Stimulated activated CD4-positive, alpha-beta T cell treated with anti-CD3 and anti-CD28 coated beads, Interleukin-12 subunit alpha, Interleukin-12 subunit beta, amount 100 ng/mL, for 24 hours (primary cell): ENCODE measurements around the gene SPRED2.

Source experiments
- DNase-seq, 2 experiments: peaks; one replicate each; pipeline ENCODE4 v3.0.0-alpha.2; 2020; ENCODE audit warnings: low read depth in 2 of 2

SPRED2 gene

GRCh38 chr2:65366595-65367125 is 65.7 kb downstream of the SPRED2 start:
- no peak for DNase-seq

DNA sequence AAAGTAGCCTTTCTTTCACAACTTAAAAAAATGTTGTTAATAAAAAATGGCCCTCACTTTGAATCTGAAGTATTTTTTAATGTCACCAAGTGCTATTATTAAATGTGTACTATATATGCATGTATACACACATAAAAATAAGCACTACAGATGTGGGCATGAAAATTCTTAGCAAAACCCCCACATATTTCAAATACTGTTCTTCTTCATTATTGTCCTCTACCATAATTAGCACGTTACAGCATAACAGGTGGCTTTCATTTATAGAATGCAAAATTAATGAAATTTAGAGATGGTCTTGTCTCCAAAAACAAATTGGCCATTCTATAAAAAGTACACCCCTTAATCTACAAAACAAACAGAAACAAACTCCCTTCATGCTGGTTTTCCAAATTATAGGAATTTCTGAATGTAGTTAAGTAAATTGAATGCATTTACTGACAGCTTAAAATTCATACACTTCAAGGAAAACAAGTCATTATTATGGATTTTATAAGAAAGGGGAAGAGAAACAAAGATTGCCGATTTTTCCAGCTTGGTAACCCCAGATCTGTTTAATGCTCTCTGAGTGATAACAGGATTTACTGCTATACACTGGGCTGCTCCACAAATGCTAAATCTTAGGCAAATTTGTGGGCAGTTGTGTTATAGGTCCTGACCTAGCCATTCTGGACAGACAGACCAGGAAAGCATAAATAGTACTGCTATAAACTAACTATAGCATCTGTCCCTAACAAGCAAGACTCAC is 67.2 kb downstream of the SPRED2 start:
- DNase-seq, result no peak

DNA sequence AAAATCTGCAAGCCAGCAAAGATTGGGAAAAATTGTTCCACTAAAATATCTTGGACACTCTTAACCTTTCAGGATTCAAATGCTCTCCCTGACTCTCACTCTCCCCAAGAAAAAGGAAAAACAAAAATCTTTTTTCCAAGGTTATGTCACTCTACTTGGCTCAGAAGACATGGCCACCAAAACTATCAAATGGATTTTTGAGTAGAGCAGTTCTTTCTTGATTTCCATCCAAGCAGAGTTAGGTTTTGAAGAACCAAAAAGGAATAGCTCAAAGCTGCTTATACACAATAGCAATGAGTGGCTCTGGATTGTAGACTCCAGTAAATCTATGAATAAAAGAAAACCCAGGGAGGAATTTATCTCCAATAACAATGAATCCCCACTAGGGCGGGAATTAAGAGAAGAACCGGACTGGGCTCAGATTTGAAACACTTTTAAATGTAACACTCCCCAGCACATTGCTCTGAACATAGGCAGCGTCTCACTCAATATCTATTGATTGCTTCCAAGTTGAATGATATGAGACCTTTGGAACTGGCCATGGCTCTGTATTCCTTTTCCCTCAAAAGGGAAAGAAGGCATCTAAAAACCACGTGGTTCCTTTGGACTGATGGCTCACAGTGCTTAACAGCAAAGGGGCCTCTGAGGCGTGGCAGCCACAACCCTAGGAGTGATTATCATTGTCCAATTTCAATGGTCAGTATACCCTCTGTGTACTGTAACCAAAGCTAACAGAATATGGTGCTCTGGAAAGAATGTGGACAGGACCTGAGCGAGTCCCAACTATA is 68.3 kb downstream of the SPRED2 start:
- DNase-seq, result no peak

DNA sequence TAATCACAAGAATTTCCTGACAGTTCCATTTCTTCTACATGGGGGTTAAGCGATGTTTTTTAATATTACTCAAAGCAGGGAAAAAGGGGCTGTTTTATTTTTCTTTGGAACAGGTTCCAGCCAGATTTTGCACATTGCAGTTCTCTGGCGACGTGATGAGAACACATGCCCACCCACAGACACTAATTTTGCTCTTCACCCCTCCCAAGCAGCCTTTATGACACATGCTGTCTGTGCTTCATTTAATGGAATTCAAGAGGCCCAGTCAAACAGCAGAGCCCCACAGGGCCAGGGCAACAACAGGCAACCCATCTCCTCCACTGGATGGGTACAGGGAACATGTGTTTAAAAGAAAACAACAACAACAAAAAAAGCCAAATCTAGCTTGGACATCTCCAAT is 70.8 kb downstream of the SPRED2 start:
- no peak for DNase-seq

DNA sequence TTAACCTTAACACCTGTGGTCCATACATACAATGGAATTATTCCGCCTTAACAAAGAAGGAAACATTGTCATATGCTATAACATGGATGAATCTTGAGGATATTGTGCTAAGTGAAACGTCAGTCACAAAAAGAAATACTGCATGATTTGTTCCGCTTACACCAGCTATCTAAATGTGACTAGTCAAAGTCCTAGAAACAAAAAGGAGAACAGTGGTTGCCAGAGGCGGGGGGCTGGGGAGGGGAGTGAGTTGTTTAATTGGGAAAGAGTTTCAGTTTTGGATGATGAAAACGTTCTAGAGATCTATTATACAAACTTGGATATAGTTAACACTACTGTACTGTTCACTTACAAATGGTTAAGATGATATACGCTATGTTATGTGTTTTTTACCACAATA is 72.0 kb downstream of the SPRED2 start:
- no peak for DNase-seq

GRCh38 chr2:65358678-65359400 is 73.6 kb downstream of the SPRED2 start:
- no peak for DNase-seq

DNA sequence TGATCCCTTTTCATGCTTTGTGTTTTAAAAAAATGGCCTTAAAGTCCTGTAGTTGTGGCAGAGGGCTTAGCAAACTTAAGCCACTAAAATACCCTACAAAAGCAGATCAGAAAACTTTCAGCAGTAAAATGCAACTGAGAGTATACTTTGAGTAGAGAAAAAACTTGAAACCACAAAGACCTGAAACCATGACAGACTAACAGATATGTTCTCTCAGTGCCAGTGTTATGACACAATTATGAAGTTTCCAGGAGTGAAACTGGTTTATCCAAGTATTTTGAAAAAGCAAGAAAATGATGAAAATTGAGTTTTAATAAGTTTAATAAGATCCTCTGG is 74.5 kb downstream of the SPRED2 start:
- no peak for DNase-seq

DNA sequence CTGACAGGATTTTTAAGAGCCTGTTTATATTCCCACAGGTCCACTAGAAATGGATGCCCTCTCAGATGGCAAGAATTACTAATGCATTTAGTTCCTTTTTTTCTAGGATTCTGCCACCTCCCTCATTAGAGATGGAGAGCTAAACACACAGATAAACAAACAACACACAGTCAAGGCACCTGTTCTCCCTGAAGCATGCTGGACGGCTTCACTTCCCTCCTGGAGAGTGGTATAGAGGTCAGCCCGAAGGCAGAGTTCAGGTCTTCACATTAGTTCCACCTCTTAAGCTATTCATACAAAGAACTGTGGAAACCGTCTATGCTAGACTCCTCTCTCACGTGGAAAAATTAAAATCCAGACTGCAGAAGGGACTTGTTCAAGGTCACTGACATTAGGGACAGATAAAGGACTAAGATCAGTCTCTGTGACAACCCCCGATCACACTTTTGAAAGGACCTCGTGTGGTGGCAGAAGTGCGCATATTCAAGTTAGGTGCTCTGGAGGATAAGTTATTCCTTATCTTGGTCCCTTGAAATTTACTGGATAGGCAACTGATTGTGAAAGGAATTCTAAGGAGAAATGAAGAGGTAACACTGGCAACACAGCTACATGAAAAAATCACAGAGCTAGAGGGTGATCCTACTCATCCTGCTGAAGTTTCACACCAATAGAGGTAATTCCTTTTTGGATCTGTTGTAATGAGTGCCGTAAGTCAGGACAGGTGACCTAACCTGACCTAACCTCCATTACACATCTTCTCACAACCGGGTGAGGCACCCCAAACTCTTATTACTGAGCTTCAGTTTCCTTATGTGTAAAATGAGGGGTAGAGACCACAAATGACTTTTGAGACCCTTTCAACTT is 75.1 kb downstream of the SPRED2 start:
- no peak for DNase-seq

GRCh38 chr2:65355186-65355831 is 77.1 kb downstream of the SPRED2 start:
- no peak for DNase-seq

GRCh38 chr2:65354773-65355172 is 77.6 kb downstream of the SPRED2 start:
- DNase-seq, result no peak

DNA sequence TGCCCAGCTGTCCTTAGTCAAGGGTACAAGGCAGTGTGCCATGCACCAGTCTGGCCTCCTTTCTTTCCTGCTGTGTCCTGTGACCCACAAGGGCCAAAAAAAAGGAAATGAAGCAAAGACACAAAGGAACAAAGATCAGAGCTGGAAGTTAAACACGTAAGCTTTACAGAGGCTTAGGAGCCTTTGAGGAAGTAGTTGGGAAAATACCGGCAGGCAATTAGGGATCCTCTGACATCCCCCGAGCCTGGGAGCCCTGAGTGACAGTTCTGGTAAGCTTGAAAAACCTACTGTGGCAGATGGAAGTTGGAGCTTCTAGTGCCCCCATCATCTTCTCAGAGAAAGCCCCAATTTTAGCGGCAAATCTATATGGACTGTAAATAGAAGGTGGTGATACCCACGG is 78.5 kb downstream of the SPRED2 start:
- no peak for DNase-seq

DNA sequence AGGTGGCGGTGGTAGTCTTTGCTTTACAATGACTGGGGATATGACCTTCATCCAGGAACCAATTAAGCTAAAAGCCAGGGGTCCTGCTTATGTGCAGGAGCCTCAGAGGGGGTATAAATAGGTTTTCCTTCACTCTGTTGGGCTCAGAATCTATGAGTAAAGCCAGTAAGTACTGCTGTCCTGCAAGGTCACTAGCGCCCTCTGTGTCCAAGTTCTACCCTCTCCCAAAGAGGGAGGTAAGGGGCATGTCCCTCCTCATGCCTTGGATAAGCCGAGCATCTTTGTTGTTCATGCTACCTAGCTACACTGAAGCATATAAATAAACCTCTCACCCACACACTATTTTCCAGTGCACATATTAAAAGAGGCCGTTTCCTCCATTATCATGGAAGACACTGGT is 79.4 kb downstream of the SPRED2 start:
- no peak for DNase-seq

- no peak for DNase-seq
Measured at GRCh38 chr2:65351948-65352595, 80.3 kb downstream of the SPRED2 start.

GRCh38 chr2:65351234-65351947 is 81.0 kb downstream of the SPRED2 start:
- DNase-seq, result no peak

GRCh38 chr2:65350651-65351056 is 81.7 kb downstream of the SPRED2 start:
- no peak for DNase-seq

DNA sequence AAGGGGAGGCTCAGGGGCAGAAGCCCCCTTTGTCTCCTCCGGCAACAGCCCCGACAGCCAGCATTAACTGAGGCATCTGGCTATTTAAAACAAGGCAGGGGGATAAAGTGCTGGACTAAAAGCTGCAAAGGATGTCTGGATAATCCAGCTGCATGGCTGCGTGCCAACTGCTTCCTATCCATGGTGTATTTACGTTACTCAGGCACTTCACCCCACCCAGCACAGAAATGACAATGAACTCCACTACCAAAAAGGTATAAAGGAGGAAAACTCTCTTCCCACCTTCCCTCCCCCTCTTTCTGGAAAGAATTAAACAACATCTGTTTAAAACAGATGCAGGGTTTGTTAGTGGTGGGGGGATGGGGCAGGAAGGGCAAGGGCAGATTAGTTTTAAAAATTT is 82.5 kb downstream of the SPRED2 start:
- no peak for DNase-seq

- no peak for DNase-seq
Measured at GRCh38 chr2:65347913-65348312, 84.5 kb downstream of the SPRED2 start.

GRCh38 chr2:65345631-65346030 is 86.8 kb downstream of the SPRED2 start:
- no peak for DNase-seq

GRCh38 chr2:65344689-65345088 is 87.7 kb downstream of the SPRED2 start:
- DNase-seq, result no peak

DNA sequence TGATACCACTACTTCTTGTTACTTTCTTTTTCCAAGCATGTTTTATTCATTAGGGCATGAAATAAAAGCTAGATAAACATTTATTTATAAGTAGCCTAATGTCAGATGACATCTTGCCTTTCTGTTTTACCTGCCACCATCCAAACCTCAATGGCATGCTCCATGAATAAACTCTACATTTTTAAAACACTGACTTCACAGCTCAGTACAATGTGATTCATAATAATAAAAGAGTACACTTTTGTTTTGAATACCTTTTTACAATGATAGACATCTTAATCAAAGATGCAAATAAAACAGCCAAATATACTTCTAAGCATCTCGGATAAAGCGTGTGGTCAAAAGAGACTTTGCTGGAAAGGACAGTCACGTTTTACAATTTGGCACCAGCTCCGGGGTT is 88.2 kb downstream of the SPRED2 start:
- no peak for DNase-seq
